Central memory CD4-positive, alpha-beta T cell (primary cell): ENCODE measurements around the gene CAPS.
"Not testable (repeated sequence)": the region's sequence is repeated elsewhere in the genome, so short reads cannot be mapped to it uniquely, and the experiment has no call there.

Source experiments
- DNase-seq: peaks from one replicate; pipeline ENCODE4 v3.0.0; 2022

The CAPS gene

DNA sequence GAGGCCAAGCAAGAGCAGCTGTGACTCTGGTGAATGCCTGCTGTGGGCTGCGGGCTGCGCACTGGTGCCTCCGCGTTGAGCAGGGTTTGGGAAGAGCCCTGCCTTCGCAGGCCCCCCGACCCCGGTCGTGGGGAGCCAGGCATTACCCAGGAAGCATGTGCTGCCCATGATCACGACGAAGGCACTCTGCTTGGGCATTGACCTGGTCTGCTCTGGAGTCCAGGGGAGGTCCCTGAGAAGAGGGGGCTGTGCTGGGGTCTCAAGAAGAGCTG is 44.7 kb downstream of the CAPS start:
- no peak for DNase-seq

DNA sequence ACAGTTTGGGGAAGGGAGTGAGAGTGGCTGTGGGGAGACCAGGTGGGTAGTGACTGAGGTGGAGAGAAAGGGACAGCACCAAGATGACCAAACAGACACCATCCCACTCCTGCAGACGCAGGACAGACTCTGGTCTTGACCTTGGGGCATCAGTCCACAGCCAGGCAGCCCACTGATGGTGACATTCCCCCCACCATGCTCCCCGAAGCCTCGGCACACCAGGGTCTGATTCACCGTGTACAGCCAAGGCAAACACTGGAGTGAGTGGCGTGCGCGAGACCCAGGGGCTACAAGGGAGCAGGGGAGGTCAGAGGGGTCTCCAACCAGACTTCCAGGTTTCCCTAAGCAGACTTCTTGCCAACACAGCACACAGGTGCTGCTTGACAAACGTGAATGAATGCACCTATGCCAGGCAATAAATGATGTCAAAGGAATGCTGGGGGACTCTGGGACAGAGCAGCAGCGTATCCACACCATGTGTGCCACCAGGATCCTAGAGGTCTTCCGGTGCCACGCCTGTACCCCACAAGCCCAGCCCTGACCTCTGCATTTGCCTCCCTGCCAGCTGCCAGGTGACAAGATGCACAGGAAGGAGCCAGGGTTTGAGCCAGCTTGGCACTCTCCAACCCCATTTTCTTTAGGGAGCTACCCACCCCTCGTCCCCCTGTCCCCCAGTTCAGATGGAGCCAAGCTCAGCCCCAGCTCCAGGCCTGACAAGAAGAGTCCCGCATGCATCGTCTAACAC is 45.4 kb downstream of the CAPS start:
- no peak for DNase-seq

DNA sequence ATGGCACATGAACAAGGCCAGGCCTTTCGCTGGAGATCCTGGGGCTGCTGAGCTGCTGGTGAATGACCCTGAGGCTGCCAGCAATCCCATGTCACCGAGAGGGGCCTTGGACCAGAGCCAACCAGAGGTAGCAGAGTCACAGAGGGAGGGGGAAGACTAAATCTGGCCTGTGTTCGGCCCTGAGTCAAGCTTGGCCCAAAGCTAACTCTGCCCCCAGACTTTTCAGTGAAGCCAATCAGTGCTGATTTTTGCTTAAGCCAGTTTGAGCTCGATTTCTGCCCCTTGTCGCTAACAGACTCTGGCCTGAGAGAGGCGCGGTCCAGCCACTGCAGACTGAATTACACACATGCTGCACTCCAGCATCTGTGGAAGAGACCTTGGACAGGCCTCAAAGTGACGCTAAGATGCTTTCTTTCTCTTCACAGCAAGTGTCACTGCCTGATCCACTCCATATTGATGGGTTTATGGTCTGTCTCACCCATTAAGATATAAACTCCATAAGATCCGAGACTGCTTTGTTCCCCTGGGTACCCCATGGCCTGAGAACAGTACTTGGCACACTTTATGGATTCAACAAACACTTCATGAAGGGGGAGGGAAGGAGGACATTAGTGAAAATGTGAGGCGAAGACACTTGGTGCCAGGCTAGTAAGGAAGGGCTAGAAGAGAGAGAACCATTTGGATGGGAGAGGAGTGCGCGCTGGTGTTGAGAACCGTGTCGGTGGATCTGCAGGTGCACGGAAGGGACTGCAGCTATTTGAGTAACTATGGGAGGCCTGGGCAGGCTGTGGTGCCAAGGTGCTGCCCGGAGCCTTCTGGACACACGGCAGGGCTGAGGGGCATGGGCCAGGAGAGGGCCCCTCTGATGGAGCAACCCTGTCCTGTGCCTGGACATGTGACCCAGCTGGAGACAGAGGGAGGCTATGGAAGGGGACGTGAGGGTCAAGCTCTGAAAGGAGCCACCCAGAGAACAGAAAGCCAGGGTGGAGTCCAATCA is 46.2 kb downstream of the CAPS start:
- DNase-seq: no peak

DNA sequence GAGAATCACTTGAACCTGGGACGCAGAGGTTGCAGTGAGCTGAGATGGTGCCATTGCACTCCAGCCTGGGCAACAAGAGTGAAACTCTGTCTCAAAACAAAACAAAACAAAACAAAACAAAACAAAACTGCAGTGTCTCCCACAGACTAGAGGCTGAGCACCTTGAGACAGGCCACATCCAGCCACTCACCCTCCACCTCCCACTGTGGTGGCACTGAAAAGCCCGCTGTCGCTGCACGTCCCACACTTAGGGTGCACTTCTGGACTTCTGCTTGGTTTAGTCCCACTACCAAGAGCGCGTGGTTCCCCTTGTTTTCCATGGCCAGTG is 47.6 kb downstream of the CAPS start:
- not testable (repeated sequence) for DNase-seq

DNA sequence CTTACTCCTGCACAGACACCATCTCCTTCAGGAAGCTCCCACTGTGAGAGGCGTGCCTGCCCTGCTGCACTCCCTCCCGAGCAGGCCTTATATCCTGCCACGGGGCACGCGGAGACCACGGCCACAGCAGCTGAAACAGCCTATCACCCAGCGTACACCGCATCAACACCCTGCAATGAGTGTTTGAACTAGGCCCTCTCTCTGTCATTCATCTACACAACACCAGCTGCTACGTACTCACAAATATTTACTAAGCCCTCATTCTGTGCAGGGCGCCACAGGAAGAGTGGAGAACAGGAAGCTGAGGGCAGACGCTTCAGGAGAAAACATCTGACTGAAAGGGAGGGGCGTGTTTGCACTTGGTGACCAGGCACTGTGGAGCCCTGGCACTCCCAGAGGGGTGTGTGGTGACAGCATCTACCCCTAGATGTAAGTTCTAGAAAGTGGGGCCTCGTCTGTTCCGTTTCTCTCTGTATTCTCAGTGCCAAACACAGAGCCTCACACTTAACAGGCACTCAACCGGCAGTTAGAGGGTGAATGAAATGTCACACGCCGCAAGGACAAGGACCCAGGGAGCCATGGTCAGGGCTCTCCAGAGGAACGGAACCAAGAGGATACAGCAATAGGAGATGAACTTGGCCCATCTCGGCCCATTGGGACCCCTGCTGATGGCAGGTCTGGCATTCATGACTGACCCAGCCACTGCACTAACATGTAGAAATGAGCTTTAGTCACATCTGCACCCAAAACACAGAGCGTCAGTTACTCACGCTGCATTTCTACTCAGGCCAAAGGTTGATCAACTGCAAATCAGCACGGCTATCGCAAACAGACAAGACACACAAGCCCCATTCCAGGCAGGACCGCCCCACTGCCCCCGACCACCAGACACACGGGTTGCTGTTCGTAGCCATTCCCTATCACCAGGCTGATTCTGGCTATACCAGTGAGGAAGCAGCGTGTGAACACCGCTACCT is 48.2 kb downstream of the CAPS start:
- DNase-seq: peak; percentile 89

DNA sequence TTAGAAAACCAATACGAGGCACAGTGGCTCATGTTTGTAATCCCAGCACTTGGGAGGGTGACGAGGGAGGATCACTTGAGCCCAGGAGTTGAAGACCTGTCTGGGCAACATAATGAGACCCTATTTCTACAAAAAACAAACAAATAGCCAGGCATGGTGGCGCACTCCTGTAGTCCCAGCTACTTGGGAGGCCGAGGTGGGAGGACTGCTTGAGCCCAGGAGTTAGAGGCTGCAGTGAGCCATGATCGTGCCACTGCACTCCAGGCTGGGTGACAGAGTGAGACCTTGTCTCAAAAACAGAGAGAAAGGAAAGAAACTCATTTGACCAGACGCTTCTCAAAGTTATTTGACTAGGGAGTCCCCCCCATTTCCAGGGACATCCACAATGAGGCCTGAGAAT is 49.2 kb downstream of the CAPS start:
- not testable (repeated sequence) for DNase-seq

DNA sequence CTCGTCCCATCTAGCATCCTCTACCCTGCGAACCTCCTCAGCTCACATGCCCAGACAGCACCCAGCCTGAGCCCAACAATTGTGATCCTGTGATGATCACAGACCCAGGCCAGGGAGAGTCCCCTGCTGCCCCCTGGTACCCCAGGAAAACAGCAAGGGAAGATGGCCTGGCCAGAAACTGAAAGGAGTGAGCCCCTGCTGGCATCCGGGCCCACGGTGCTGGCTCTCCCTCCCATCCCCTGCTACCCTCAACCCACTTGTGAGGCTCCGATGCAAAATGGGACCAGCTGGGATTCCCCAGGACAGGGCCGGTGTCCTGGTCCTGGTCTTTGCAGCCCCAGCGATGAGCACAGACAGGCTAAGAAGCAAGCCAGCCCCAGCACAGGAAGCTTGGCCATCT is 49.8 kb downstream of the CAPS start:
- no peak for DNase-seq

DNA sequence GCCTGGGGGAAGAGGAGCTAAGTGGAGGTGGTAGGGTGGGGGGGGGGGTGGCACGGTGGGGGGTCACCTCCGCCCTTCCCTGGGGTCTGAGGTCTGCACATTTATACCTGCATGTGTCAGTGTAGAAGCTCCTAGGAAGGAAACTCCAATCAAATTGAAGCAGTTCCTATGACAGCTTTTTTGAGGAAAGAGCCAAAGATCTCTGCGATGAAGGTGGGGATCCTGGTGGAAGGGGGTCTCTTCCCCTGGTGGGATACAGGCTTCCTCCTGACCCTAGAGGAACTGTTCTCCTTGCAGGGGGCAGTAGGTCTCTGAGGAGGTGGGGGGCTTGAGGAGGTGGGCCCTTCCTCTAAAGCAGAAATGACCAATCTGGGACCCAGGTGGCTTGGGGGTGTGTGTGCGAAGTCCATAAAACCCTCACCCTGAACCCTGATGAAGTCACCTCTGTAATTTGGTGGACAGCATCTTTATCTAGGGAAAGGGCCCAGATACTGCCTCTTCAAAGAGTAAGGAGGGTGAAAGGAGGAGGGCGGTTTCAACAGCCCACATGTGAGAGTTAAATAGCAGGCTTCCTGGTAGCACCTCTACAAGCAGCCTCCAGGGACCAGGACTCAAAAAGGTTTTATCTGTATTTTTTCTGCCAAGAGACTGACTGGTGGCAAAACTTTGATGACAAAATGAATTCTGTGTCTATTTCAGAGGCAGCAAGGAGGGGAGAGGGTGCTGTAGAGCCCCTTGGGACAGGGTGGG is 50.9 kb downstream of the CAPS start:
- no peak for DNase-seq
